T-helper 1 cell treated with Interleukin-12 subunit alpha and Interleukin-12 subunit beta and Interleukin-4 antibody, amounts not matched to agents 30 μg/mL and 1 μg/mL, for 36 hours (primary cell): ENCODE measurements around the gene YY1.

Experiments used
- H3K27ac Mint-ChIP-seq: one replicate; pipeline ENCODE4 v1.8.0; 2021; ENCODE audit warnings: mild to moderate bottlenecking, mixed read lengths
- H3K27me3 Mint-ChIP-seq: one replicate; pipeline ENCODE4 v1.8.0; 2021; ENCODE audit warnings: low read depth, mixed read lengths
- H3K36me3 Mint-ChIP-seq: one replicate; pipeline ENCODE4 v1.8.0; 2021; ENCODE audit warnings: low read depth, mixed read lengths
- H3K4me1 Mint-ChIP-seq: one replicate; pipeline ENCODE4 v1.8.0; 2021; ENCODE audit warnings: low read depth, mixed read lengths
- H3K4me3 Mint-ChIP-seq: one replicate; pipeline ENCODE4 v1.8.0; 2021; ENCODE audit warnings: mild to moderate bottlenecking, moderate library complexity, mixed read lengths
- H3K9me3 Mint-ChIP-seq: one replicate; pipeline ENCODE4 v1.8.0; 2021; ENCODE audit warnings: mixed read lengths

YY1 gene

DNA sequence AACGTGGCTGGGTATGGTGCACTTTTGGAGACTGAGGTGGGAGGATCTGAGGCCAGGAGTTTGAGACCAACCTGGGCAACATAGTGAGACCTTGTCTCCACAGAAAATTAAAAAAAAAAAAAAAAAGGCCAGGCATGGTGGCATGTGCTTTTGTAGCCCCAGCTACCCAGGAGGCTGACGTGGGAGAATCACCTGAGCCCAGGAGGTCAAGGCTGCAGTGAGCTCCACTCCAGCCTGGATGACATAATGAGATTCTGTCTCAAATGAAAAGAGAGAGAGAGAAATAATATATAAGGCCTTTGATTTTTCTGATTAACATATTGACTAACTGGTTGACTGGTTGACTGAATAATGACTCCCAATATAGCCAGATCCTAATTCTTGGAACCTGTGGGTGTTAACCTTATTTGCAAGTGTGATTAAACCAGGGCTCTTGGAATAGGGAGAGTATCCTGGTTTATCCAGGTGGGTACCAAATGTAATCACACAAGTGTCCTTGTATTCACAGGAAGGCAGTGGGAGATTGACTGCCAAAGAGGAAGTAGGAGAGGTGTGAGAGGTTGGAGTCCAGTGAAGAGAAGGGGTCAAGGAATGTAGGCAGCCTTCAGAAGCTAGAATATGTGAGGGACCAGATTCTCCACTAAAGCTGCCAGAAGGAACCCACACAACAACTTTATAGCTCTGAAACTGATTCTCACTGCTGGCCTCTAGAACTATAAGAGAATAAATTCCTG, 12.0 kb downstream of the YY1 start:
- Mint-ChIP-seq H3K27ac (no peak overlapping the region), H3K9me3 (no peaks in the 10 kb centered on the region), H3K36me3 (no peaks in the 10 kb centered on the region), H3K4me1 (peaks cover 38% of the 10 kb centered on the region), H3K4me3 (no peak overlapping the region), H3K27me3 (no peaks in the 10 kb centered on the region)

- Mint-ChIP-seq H3K9me3 (no peaks in the 10 kb centered on the region), H3K4me1 (peaks cover 40% of the 10 kb centered on the region), H3K4me3 (no peak overlapping the region), H3K27ac (no peak overlapping the region), H3K27me3 (no peaks in the 10 kb centered on the region), H3K36me3 (no peaks in the 10 kb centered on the region)
Measured at GRCh38 chr14:100252684-100253083, 13.7 kb downstream of the YY1 start.

DNA sequence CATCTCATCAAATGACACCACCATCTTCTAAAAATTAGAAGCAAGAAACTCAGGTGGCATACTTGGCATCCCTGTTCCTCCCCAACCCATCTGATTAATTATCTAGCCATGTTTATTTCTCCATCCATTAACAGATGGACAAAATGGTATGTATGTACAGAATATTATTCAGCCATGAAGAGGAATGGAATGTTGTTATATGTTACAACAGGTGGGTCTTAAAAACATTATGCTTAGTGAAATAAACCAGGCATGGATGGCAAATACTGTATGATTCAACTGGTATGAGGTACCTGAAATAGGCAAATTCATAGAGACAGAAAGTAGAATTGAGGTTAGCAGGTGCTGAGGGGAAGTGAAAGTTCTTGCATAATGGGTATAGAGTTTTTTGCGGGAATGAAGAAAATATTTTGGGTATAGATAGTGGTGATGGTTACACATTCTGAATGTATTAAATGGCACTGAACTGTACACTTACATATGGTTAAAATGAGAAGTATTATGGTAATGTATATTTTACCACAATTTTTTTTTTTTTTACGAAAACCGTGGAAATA, 17.5 kb downstream of the YY1 start:
- H3K4me3 Mint-ChIP-seq: no peak overlapping the region
- H3K9me3 Mint-ChIP-seq: no peaks in the 10 kb centered on the region
- no peaks in the 10 kb centered on the region for H3K27me3 Mint-ChIP-seq
- peaks cover 51% of the 10 kb centered on the region for H3K4me1 Mint-ChIP-seq
- no peak overlapping the region for H3K27ac Mint-ChIP-seq
- peaks cover 2% of the 10 kb centered on the region for H3K36me3 Mint-ChIP-seq

DNA sequence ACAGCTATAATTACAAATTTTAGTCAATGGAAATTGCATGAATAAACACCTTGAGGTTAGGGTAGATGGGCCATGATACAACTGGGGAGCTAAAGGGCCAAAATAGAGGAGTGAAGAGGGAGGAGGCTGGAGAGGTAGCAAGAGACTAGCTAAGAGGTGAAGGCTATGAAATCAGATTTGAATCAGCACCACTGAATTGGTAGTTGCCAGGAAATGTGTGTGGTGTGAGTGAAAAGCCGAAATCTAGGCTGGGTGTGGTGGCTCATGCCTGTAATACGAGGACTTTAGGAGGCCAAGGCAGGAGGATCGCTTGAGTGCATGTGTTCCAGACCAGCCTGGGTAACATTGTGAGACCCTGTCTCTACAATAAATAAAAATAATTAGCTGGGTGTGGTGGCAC, 22.7 kb downstream of the YY1 start:
- Mint-ChIP-seq H3K9me3 (no peaks in the 10 kb centered on the region), H3K27me3 (no peaks in the 10 kb centered on the region), H3K27ac (peak overlapping the region; percentile 80), H3K4me1 (peaks cover 55% of the 10 kb centered on the region), H3K4me3 (no peak overlapping the region), H3K36me3 (peaks cover 8% of the 10 kb centered on the region)

DNA sequence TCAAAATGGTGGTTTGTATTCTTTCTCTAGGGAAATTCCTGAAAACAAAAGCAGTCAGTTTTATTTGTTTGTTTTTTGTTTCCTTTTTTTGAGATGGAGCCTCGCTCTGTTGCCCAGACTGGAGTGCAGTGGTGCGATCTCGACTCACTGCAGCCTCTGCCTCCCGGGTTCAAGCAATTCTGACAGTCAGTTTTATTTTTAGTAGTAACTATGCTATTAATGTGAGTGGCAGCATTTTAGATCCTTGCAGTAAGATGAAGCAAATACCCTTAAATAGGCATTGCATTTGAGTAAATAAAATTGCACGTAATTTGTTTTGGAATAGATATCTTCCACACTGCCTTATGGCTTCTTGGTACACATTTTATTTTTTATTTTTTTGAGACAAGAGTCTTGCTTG, 23.6 kb downstream of the YY1 start:
- Mint-ChIP-seq H3K27me3 (no peaks in the 10 kb centered on the region), H3K9me3 (no peaks in the 10 kb centered on the region), H3K4me1 (peaks cover 48% of the 10 kb centered on the region), H3K27ac (no peak overlapping the region), H3K36me3 (peaks cover 8% of the 10 kb centered on the region), H3K4me3 (no peak overlapping the region)

DNA sequence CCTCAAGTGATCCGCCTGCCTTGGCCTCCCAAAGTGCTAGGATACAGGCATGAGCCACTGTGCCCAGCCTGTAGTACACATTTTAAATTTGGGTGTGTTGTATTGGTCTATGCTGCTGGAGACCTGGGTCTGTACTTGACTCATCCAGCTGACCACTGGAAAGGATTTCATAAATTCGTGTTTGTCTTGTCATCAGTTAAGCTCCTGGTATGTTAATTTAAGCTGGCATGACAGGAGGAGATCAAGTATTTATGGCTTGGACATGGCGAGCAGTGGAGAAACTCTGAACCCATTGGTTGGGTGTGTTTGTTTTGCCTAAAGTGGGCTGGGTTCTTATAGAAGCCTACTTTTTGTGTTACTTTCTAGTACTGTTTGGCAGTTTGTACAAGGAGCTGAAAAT, 24.2 kb downstream of the YY1 start:
- Mint-ChIP-seq H3K27ac (no peak overlapping the region), H3K9me3 (no peaks in the 10 kb centered on the region), H3K36me3 (peaks cover 8% of the 10 kb centered on the region), H3K4me1 (peaks cover 44% of the 10 kb centered on the region), H3K4me3 (no peak overlapping the region), H3K27me3 (no peaks in the 10 kb centered on the region)

DNA sequence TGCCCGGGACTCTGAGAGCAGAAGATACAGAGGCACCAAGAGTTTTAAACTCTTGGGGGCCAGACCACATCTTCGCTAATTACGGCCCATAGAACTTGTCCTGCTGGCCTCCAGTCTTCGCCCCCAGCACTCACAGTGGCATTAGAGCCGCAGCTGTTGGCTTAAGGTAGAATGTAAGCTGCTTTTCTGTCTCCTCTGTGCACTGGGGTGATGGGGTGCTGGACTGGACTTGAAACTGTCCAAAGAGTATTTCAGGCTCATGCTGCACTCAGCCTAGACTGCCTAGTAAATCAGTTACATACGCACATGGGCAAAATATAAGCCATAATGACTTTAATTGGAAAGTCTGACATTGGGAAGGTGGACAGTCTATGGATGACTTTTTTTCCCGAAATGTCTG, 29.0 kb downstream of the YY1 start:
- Mint-ChIP-seq H3K9me3 (no peaks in the 10 kb centered on the region), H3K27me3 (no peaks in the 10 kb centered on the region), H3K4me3 (no peak overlapping the region), H3K36me3 (peaks cover 6% of the 10 kb centered on the region), H3K4me1 (peaks cover 20% of the 10 kb centered on the region), H3K27ac (no peak overlapping the region)

- H3K36me3 Mint-ChIP-seq: peaks cover 6% of the 10 kb centered on the region
- H3K9me3 Mint-ChIP-seq: no peaks in the 10 kb centered on the region
- no peaks in the 10 kb centered on the region for H3K27me3 Mint-ChIP-seq
- H3K4me3 Mint-ChIP-seq: no peak overlapping the region
- H3K4me1 Mint-ChIP-seq: peaks cover 20% of the 10 kb centered on the region
- H3K27ac Mint-ChIP-seq: no peak overlapping the region
Measured at GRCh38 chr14:100268591-100269207, 29.8 kb downstream of the YY1 start.

GRCh38 chr14:100271247-100271939, 32.4 kb downstream of the YY1 start:
- Mint-ChIP-seq H3K9me3 (no peaks in the 10 kb centered on the region), H3K4me1 (peaks cover 24% of the 10 kb centered on the region), H3K27ac (no peak overlapping the region), H3K27me3 (no peaks in the 10 kb centered on the region), H3K36me3 (peaks cover 9% of the 10 kb centered on the region), H3K4me3 (no peak overlapping the region)

DNA sequence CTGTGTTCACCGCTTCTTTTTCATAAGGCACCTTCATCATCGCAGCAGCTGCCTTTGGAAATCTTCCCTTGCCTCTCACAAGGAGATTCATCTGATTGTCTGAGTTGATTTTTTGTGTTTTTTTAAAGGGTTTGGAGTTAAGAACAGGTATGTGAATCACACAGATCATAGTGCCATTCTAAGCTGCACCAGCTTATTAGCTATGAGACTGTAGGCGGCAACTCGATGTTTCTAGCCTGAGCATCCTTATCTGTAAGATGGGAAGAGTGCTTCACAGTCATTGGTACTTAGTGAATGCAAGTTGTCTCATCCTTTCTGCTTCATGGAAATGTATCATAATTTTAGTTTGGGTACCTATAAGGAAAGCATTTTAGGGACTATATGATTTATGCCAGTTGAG, 35.3 kb downstream of the YY1 start:
- no peaks in the 10 kb centered on the region for H3K9me3 Mint-ChIP-seq
- H3K27me3 Mint-ChIP-seq: no peaks in the 10 kb centered on the region
- peaks cover 13% of the 10 kb centered on the region for H3K36me3 Mint-ChIP-seq
- no peak overlapping the region for H3K27ac Mint-ChIP-seq
- no peak overlapping the region for H3K4me3 Mint-ChIP-seq
- H3K4me1 Mint-ChIP-seq: peaks cover 23% of the 10 kb centered on the region

GRCh38 chr14:100275214-100275613, 36.3 kb downstream of the YY1 start:
- Mint-ChIP-seq H3K4me1 (peaks cover 26% of the 10 kb centered on the region), H3K27ac (no peak overlapping the region), H3K9me3 (no peaks in the 10 kb centered on the region), H3K4me3 (no peak overlapping the region), H3K36me3 (peaks cover 13% of the 10 kb centered on the region), H3K27me3 (no peaks in the 10 kb centered on the region)

DNA sequence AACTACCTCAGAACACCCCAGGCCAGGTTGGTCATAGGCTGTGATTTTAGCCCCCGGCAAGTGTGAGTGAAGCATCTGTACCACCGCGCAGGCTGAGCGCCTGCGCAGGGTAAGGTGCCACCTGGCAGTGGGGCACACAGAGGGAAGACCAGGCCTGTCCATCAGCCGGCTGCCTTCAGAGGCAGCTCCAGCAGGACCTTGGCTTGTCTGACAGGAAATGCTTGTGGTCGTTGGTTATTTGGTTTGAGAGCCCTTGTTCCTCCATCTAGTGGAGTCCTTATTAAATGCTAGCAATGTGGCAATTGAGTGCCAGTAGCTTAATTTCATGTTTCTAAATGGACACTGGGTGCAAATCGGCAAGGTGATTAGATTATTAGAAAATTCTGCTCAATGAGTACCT, 39.8 kb downstream of the YY1 start:
- H3K9me3 Mint-ChIP-seq: no peaks in the 10 kb centered on the region
- no peak overlapping the region for H3K27ac Mint-ChIP-seq
- H3K27me3 Mint-ChIP-seq: no peaks in the 10 kb centered on the region
- peaks cover 21% of the 10 kb centered on the region for H3K4me1 Mint-ChIP-seq
- peaks cover 14% of the 10 kb centered on the region for H3K36me3 Mint-ChIP-seq
- H3K4me3 Mint-ChIP-seq: no peak overlapping the region

- no peak overlapping the region for H3K4me3 Mint-ChIP-seq
- no peak overlapping the region for H3K27ac Mint-ChIP-seq
- H3K27me3 Mint-ChIP-seq: no peaks in the 10 kb centered on the region
- H3K36me3 Mint-ChIP-seq: peaks cover 14% of the 10 kb centered on the region
- no peaks in the 10 kb centered on the region for H3K9me3 Mint-ChIP-seq
- peaks cover 21% of the 10 kb centered on the region for H3K4me1 Mint-ChIP-seq
Measured at GRCh38 chr14:100279133-100279532, 40.2 kb downstream of the YY1 start.

- no peak overlapping the region for H3K27ac Mint-ChIP-seq
- H3K36me3 Mint-ChIP-seq: peaks cover 12% of the 10 kb centered on the region
- no peaks in the 10 kb centered on the region for H3K27me3 Mint-ChIP-seq
- H3K9me3 Mint-ChIP-seq: no peaks in the 10 kb centered on the region
- no peak overlapping the region for H3K4me3 Mint-ChIP-seq
- peaks cover 18% of the 10 kb centered on the region for H3K4me1 Mint-ChIP-seq
Measured at GRCh38 chr14:100279563-100279962, 40.6 kb downstream of the YY1 start.
